GM18868 (cell line): ENCODE results near the gene MMP23B.
"Not testable (repeated sequence)": the region's sequence is repeated elsewhere in the genome, so short reads cannot be mapped to it uniquely, and the experiment has no call there.

ENCODE experiments used
- ATAC-seq: cut with Tn5 transposase; IDR thresholded peaks from one replicate; pipeline ENCODE4 v1.9.1; 2021; ENCODE audit warnings: mild to moderate bottlenecking, moderate library complexity; ENCODE audit not compliant: unreplicated experiment

Gene MMP23B

DNA sequence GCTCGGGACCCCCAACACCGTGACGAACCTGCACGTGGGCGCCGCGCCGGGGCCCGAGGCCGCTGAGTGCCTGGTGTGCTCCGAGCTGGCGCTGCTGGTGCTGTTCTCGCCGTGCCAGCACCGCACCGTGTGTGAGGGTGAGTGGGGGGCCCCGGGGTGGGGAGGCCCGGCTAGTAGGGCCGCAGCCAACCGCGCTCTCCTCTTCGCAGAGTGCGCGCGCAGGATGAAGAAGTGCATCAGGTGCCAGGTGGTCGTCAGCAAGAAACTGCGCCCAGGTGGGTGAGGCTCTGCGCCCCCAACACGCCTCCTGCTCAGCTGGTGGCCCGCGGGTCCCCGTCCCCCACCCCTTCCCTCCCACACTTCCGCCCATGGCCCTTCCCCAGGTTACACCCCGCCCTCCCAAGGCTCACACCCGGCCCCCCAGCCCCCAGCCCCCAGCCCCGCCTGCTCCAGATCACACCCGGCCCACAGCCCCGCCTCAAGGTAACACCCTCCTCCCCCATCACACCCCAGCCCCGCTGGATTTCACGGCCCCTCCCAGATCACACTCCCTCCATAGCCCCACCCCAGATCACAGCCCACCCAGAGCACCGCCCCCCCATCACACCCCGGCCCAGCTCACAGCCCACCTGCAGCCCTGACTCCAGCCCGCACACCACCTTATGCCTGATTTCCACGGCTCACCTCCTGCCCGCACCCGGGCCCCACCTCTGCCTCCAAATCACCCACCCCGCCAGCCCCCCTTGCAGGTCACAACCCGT is 2.4 kb upstream of the MMP23B start:
- no peak for ATAC-seq

DNA sequence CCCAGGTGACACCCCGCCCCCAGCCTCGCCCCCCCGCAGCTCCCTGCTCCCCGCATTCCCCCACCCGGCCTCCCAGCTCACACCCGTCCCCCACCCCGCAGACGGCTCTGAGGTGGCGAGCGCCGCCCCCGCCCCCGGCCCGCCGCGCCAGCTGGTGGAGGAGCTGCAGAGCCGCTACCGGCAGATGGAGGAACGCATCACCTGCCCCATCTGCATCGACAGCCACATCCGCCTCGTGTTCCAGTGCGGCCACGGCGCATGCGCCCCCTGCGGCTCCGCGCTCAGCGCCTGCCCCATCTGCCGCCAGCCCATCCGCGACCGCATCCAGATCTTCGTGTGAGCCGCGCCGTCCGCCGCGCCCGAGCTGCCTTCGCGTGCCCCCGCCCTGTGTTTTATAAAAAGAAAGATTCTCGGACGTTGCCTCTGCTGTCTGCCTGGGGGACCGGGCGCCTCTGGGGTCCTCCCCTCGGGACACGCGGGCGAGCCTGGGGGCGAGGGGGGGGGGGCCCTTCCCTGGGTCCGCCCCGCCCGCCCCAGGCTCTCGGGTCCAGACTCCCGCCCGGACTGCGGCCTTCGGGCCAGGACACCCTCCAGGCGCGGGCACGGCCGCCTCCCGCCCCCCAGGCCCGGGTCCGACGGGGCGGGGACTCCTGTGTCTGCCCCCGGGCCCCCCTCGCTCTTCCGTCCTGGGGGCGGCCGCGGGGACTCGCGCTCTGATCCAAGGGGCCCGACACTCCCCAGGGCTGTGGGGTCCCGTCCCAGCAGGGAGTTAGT is 1.6 kb upstream of the MMP23B start:
- peak; percentile 52 for ATAC-seq

DNA sequence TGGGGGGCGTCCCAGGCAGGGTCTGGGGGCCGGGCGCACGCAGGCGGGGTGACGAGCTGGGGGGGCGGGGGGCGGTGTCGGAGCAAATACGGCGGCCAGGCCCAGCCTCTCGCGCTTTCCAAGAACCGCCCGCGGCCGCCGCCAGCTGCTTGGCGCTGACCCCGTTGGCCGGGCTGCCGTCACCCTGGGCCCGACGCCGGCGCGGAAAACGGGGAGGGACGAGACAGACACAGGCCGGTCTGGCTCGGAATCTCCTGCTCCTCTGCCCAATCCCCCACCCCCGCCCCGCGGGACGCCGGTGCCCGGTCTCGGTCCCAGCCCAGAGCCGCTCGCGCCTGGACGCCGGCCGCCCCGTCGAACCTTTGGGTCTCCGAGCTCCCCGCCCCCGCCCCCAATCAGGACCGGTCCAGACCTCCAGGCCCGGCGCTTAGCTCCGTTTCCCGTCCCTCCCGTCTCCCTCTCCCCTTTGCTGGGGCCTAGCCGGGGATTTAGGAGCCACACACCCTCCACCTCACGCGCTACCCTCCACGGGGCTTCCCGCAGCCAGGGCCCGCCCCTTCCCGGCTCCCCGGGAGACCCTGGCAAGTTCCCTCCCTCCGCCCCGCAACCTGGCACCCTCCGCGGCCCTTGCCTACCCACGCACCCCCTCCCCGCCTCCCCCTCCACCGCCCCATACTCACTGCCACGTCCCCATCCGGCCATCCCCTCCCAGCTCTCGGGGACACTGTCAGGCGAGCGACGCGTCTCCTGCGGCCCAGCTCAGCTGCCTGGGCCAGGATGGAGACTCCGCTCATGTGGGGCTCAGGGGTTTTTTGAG is 800 bp upstream of the MMP23B start:
- no peak for ATAC-seq

DNA sequence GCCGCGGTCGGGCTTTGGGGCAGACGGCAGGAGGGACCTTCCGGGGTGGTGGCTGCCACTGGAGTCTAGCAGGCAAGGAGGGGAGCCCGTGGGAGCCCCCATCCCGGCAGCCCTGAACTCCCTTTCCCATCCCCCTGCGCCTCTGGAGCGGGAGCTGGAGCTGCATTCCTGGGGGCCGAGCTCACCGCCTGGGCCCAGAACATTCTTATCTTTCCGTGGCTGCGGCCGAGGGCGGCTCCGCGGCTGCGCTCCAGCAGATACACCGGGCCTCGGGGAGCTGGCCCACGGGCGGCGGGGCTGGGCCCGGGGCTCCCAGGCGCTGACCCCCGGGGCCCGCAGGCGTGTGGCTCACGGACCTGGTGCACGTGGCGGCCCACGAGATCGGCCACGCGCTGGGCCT is 1.4 kb downstream of the MMP23B start:
- ATAC-seq, result not testable (repeated sequence)

DNA sequence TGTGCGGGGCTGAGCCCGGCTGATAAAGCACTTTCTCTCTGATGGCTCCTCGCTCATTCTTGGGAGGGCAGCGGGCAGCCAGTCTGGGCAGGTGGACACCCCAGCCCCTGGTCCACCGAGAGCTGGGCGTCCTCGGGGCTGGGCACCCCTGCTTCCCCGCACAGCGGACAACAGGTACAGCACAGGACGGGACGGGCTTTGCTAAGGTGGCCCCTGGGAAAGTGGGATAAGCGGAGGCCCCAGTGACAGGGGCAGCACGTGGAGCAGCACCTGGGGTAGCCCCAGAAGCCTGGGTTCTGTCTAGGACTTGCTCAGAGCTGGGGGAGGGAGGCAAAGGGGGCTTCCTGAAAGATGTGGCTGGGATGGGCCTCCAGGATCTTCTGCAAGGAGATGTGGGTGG is 2.6 kb downstream of the MMP23B start:
- not testable (repeated sequence) for ATAC-seq

DNA sequence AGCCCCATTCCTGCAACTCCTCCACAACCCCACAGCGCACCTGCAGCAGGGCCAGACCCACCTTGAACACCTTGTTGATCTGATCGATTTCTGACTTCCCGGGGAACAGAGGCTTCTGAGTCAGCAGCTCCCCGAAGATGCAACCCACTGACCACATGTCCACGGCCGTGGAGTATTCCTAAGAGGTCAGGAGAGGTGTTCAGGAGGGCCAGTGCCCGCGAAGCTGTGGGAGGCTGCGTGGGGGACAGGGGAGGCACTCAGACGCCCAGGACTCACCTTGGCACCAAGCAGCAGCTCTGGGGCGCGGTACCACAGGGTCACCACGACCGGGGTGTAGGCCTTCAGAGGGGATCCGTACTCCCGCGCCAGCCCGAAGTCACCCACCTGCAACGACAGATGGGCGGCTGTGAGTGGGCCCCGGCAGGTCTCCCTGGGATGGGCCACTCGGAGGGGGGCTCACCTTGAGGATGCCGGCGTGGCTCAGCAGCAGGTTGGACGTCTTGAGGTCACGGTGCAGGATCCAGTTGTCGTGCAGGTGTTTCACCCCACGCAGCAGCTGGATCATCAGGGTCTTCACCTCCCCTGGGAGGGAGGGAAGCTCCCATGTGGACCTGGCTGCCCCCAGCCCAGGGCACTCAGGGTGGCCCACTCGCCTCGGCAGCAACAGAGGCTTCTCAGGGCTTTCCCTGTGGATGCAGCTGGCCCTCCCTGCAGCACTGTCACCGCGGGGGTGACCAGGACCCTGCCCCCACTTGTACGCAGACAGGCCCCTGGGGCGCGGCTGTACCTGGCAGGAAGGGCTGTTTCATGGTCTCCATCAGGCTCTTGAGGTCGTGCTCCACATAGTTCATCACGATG is 4.9 kb downstream of the MMP23B start:
- not testable (repeated sequence) for ATAC-seq

DNA sequence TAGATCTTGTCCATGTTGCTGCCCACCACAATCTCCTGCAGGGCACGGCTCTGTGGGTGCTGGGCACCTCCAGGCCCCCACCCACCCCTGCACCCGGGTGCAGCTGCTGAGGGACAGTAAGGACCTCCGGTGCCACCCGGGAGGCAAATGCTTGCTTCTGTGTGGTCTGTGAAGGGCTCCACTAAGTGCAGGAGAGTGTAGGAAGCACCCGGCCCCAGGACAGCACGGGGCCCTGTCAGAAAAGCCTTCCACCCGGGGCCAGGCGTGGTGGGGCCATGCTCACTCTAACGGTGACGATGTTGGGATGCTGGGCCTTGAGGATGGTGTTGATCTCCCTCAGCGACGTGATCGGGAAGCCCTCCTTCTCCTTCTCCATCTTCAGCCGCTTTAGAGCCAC is 5.5 kb downstream of the MMP23B start:
- not testable (repeated sequence) for ATAC-seq

DNA sequence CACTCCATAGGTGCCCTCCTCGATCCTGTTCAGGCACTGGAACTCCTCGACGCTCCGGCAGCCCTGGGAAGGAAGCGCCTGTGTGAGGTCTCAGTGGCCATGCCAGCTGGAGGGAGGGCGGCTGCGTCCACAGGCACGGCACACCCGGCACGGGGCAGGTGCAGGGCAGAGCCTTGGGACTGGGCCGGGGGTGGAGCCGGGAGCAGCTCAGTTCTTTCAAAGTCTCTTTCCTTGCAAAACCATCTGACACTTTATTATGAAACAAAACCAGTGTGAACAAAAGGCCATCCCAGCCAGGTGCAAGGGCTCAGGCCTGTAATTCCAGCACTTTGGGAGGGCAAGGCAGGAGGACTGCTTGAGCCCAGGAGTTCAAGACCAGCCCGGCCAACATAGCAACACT is 6.6 kb downstream of the MMP23B start:
- ATAC-seq, result not testable (repeated sequence)

DNA sequence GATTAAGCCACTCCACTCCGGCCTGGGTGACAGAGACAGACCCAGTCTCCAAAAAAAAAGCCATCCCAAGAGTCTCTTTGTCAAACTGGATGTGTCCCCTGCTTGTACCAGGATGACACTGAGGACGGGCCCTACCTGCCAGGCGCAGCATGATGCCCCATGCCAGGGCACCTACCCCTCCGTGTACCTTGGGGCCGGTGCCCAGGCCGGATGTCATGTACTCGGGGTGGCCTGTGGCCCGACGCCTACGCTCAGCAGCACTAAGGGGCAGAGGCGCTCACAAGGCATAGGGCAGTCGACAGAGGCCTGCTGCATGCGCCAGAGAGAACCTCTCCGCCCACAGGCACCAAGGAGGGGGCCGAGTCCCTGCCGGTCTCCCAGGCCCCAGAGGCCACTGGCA is 7.4 kb downstream of the MMP23B start:
- ATAC-seq, result not testable (repeated sequence)

DNA sequence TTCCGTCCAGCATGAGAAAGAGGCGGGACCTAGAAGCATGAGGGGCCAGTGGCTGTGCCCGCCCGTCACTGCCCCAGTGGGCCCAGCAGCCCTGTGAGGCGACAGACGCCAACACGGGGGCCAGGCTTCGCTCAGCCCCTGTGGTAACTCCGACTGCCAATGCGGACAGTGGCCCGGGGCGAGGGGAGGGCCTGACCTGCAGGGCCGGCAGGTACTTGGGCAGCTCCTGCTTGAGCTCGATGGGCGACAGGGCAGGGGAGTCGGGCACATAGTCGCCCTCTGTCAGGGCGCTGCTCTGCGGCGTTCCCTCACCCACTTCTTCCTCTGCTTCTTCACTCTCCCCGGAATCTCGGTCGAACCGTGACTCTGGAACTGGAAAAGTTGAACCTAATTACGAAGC is 8.1 kb downstream of the MMP23B start:
- not testable (repeated sequence) for ATAC-seq

DNA sequence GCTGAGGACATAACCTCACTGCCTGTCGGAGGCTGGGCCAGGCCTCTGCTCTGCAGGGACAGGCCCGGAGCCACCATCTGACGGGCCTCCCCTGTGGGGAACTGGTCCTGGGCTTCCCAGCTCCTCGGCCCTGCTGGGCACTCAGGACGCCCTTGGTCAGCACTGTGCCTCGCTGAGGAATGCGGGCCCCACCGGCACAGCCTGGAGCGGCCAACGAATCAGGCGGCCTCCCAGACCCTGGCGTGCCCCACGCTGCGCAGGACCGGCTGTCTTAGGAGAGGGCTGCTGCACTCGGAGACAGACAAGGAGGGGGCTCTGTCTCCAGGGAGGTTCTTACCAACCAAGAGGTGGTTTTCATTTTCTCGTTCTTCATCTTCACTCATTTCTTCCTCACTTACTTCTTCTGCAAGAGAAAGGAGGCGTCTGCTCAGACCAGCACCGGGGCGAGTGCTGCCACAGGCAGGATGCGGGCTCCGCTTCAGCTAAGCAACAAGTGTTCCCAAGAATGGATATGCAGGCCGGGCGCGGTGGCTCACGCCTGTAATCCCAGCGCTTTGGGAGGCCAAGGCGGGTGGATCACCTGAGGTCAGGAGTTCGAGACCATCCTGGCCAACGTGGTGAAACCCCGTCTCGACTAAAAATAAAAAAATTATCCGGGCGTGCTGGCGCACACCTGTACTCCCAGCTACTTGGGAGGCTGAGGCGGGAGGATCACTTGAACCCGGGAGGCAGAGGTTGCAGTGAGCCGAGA is 8.9 kb downstream of the MMP23B start:
- ATAC-seq, result not testable (repeated sequence)

DNA sequence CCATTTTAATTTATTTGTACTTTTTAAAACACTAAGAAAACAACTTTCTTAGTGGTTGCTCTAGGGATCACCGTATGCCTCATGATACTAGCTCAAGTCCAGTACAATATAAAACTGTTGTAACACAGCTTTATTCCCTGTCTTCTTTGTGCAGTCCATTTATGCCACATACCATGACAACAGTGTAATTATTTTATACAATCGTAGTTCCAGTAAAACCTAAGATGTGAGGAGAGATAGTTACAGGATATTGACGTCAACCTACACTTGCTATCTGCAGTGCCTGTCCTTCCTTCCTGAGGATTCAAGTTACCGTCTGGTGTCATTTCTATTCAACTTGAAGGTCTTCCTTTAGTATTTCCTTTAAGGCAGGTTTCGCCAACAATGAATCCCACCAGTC is 14.4 kb downstream of the MMP23B start:
- ATAC-seq, result not testable (repeated sequence)

DNA sequence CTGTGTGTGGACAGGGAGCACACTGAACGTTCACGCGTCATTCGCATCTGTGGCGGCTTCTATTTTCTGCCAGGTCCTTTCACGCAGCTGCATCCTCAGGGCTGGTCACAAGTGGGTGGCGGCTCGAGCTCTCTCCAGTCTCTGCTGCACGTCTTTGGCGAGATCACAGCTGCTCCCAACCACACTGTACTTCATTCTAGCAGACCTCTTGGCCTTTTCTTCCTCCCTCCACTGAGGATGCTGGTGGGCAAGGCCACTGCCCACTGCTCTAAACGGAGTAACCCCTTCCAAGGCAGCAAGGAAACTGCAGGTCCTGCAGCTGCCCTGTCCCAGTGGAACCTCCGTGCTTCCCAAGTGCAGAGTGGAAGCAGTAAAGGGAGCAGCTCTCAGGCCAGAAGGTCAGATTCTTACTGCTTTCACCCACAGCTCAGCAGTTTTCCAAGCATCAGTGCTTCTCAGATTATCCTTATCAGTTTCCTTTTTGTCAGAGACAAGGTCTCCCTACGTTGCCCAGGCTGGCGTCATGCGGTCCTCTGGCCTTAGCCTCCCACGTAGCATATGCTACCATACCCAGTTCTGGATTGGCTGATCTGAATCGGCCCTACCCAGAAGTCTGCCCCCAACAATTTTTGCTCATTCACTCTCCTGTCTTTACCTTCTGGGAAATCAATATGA is 15.7 kb downstream of the MMP23B start:
- not testable (repeated sequence) for ATAC-seq

DNA sequence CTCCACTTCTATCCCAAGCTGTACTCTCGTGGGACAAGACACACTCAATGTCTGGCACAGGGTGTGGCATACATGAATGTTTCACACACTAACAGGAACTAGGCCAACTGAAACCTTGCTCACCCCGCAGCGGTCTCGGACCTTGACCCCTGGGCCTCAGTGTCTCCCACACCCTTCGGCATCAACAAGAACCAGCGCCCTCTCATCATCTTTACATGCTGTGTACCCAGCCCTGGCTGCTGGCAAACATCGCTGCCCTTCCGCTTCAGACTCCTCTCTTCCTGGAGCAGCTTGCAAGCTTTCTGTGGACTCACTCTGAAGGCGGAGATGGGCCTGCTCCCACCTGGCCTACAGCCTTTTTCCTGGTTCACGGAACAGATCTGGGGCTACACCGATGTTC is 16.3 kb downstream of the MMP23B start:
- not testable (repeated sequence) for ATAC-seq

DNA sequence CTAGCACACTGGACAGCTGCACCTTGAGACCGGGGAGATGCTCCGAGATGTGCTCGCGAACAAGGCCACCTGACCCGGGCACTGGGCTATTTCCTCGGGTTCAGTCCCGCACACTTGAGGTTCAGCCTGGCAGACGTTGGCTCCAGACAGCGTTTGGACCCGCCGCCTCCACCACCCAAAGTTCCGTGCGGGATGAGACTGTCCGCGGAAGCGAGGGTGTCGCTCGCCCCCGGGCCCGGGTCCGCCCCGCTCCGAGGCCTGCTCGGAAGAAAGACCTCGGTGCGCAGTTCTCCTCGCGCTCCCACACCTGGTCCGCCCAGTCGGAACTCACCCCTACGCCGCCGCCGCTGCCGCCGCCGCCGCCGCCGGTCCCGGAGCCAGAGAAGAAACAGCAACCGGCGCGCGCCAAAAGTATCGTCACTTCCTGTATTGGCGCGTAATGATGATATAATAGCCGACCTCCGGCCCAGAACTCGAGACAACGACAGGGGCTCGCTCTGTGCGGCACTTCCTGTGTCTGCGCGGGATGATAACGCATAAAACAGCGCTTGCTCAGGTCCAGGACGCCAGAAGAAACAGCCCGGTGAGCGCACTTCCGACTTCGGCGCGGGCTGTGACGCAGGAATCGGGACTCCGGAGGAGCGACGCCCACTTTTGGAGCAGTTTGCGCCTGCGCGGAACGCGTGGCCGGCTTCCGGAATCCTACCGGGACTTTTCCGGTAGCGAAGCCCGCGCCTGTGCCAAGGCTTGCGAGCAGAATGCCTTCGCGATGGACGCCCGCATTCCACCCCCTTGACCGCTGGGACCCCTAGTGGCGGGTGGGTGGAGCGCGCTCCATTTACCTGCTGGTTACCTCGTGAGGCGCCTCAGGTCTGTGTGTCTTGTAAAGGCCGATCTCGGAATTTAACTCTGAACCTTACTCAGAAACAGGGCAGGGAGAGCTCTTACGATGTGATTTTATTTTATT is 26.9 kb downstream of the MMP23B start, which contains the start of gene CDK11B:
Gene CDK11B (minus strand): TSS at position 422 of the 967 bp plus-strand sequence. CDS start 1,519 bp downstream, outside the sequence.
- peak; percentile 82 for ATAC-seq

DNA sequence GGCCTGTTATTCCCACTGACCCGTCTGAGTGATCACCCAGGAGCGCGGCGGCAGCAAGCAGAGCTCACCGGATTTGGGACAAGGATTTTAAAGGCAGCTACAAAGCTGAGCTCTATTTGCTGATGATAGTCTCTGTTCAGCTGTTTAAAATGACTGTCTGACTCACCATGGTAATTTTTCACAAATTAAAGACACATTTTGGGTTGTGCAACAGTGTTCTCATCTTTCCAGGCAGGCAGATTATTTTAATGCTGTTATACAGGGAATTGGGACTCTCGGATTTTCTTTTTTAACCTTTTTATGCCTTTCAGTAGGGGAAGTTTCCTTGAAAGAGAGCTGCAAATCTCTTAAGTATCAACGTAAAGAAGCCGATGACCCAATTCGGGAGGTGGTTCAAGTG is 30.4 kb downstream of the MMP23B start:
- not testable (repeated sequence) for ATAC-seq

DNA sequence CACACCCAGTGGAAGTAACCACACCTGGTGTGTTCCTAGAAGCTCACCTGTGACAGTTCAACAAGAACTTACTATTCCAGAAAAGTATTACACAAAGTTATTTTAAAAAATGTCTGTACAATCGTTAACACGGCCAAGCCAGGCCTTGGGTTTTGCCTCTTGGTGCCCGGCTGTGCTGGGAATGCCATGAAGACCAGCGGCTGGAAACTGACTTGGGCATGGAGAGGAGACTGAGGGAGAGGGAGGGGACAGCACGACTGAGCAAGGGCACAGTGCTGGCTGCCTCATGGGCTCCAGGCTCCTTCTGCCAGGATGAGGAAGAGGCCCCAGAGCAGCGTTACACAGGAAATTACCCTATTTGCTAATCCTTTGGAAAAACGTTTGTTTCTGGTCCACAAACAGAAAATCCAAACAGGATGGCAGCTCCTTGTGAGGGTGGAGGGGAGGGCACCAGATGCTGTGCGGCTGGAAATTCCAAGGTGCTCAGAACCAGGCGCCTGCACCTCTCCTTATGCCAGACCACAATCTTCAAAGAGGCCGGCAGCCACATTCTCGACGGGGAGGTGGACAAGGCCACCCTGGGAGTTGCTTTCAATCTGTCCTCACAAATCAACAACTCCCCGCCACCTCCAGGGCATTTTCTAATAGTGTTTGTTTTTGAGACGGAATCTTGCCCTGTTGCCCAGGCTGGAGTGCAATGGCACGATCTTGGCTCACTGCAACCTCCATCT is 31.0 kb downstream of the MMP23B start:
- ATAC-seq, result not testable (repeated sequence)
